Activated CD8-positive, alpha-beta T cell treated with anti-CD3 and anti-CD28 coated beads, Interleukin-2, amount 10 ng/mL, durations not matched to agents 7 days and 5 days (primary cell): ENCODE measurements around the gene ZNF658. TPM values are rescaled to one million over a fixed set of nuclear protein-coding genes. Genes with fewer than 3 reads are reported as not detected.
A peak's percentile ranks its signal among the peaks of the same experiment; 100 is the strongest.
"Not testable (repeated sequence)": the region's sequence is repeated elsewhere in the genome, so short reads cannot be mapped to it uniquely, and the experiment has no call there.

Experiments
- ATAC-seq: fragments of 150-1000 bp; cut with Tn5 transposase; one replicate; pipeline ENCODE4 v1.10.0; 2021; ENCODE audit warnings: moderate library complexity
- CTCF ChIA-PET: fragments of 350-600 bp; sonication (Branson Sonifier 250); formaldehyde crosslinking; loops from one replicate; lab custom pipeline; 2021; ENCODE audit warnings: antibody characterized with exemption; lab: Charles Lee
- POLR2A ChIA-PET: fragments of 350-600 bp; sonication (Branson Sonifier 250); formaldehyde crosslinking; loops from one replicate; lab custom pipeline; 2021; ENCODE audit warnings: antibody characterized with exemption; lab: Charles Lee
- DNase-seq: peaks from one replicate; pipeline ENCODE4 v3.0.0-alpha.2; 2020
- H3K27ac Mint-ChIP-seq: one replicate; pipeline ENCODE4 v1.8.0; 2021; ENCODE audit warnings: mild to moderate bottlenecking, mixed read lengths
- H3K27me3 Mint-ChIP-seq: one replicate; pipeline ENCODE4 v1.8.0; 2021; ENCODE audit warnings: low read depth, mixed read lengths
- H3K36me3 Mint-ChIP-seq: one replicate; pipeline ENCODE4 v1.8.0; 2021; ENCODE audit warnings: low read depth, mixed read lengths
- H3K4me1 Mint-ChIP-seq: one replicate; pipeline ENCODE4 v1.8.0; 2021; ENCODE audit warnings: low read depth, mixed read lengths
- H3K4me3 Mint-ChIP-seq: one replicate; pipeline ENCODE4 v1.8.0; 2021; ENCODE audit warnings: mild to moderate bottlenecking, mixed read lengths
- H3K9me3 Mint-ChIP-seq: one replicate; pipeline ENCODE4 v1.8.0; 2022; ENCODE audit warnings: mixed read lengths; ENCODE audit not compliant: insufficient read depth
- total RNA-seq, 2 experiments: library from RNA; stranded (reverse); gene quantifications; one replicate each; pipeline ENCODE4 v1.2.3, GENCODE V29; 2021

ZNF658 gene
- total RNA-seq = 1 to 10 TPM; 2.6 to 3.1 TPM

DNA sequence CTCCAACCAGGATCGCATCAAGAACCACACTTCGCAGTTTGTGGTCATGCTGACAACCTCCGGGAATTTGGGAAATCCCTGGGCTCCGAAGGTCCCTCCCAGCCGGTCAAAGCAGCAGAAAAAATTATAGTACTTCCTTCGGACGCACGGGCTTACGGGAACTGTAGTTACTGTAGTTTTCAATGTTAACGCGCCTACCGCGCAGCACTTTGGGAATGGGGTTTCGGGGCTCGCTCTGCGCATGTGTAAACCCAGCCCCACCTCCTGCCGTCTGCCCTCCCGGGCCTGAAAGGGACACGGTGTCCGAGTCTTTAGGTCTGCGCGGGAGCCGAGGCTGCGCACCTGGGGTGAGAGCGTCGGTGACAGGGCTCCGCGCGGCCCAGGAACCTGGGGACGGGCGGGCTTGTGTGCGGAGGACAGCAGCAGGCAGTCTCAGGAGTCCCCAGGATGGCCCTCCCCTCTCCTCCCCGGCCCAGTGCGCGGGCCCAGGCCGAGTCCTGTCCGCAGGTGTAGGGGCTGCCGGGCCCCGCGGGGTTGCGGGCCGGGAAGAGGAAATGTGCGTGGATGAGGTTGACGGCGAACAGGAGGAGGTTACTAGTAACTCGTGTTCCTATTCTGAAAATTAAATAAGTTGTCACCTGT lies at the start of gene ZNF658:
TSS of gene ZNF658 (plus strand) at position 236 of the 642 bp plus-strand sequence. CDS start 2,837 bp downstream, outside the sequence.
- DNase-seq (peak; percentile 75), ATAC-seq (peak; percentile 96)
- H3K36me3 Mint-ChIP-seq, CTCF ChIA-PET, H3K27me3 Mint-ChIP-seq, POLR2A ChIA-PET, H3K9me3 Mint-ChIP-seq, H3K4me1 Mint-ChIP-seq: not testable (repeated sequence)
- peak within 1 kb of the TSS; percentile 90 for H3K4me3 Mint-ChIP-seq
- peak within 1 kb of the TSS; percentile 84 for H3K27ac Mint-ChIP-seq

DNA sequence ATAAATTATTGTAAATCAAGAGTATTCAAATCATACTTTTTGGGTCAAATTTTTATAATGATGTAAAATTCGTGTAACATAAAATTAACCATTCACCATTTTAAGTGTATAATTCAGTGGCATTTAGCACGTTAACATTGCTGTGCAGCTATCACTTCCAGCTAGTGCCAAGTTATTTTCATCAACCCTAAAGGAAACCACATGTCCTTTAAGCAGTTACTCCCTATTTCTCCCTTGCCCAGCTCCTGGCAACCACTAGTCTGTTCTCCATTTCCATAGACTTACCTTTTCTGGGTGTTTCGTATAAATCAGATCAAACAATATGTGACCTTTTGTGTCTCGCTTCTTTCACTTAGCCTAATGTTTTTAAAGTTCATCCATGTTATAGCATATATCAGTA lies 38.8 kb upstream of the ZNF658 start:
- H3K36me3 Mint-ChIP-seq, ATAC-seq, H3K27ac Mint-ChIP-seq, H3K4me1 Mint-ChIP-seq, H3K4me3 Mint-ChIP-seq, H3K9me3 Mint-ChIP-seq, CTCF ChIA-PET, POLR2A ChIA-PET, DNase-seq, H3K27me3 Mint-ChIP-seq: not testable (repeated sequence)

DNA sequence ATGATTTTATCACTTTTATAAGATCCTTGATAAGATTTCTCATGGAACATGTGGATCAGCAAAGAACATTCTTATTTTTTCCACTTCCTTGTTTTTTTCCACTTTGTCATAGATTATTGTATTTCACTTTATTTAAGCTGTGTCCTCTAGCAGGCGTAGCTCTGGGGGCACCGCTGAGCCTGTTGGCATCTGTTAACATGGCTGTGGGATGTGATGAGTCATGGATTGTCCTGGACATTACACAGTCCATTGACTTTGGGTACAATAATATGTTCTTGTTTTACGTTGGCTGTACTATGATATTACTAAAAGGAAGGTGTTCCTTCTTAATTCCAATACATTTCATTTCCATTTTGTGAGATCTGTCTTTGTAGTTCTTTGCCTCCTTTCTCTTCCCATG lies 31.9 kb upstream of the ZNF658 start:
- H3K27ac Mint-ChIP-seq, H3K9me3 Mint-ChIP-seq, H3K36me3 Mint-ChIP-seq, ATAC-seq, CTCF ChIA-PET, DNase-seq, H3K4me3 Mint-ChIP-seq, H3K4me1 Mint-ChIP-seq, POLR2A ChIA-PET, H3K27me3 Mint-ChIP-seq: not testable (repeated sequence)

DNA sequence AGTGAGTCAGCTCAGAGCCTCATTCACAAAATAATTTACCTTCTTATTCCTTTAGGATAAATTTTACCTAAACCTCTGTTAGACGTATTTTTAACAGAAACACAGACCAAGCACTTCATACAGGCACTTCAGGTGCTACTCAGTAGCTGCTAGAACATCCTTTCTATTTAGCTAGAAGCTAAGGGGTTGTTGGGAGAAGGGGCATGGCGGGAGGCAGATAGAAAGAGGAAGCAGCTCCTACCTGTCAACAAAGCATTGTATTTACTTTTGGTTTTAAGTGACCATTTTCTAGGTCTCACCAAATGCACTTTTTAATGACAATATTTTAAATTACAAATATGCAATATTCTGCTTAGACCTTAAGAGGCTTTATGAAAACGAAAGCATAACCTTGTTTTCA lies 19.9 kb upstream of the ZNF658 start:
- H3K9me3 Mint-ChIP-seq, H3K4me3 Mint-ChIP-seq, H3K27me3 Mint-ChIP-seq, H3K27ac Mint-ChIP-seq, POLR2A ChIA-PET, ATAC-seq, H3K4me1 Mint-ChIP-seq, CTCF ChIA-PET, H3K36me3 Mint-ChIP-seq, DNase-seq: not testable (repeated sequence)

GRCh38 chr9:66881847-66882246 lies 18.7 kb upstream of the ZNF658 start:
- POLR2A ChIA-PET, H3K4me1 Mint-ChIP-seq, ATAC-seq, H3K36me3 Mint-ChIP-seq, H3K9me3 Mint-ChIP-seq, H3K4me3 Mint-ChIP-seq, H3K27ac Mint-ChIP-seq, DNase-seq, H3K27me3 Mint-ChIP-seq, CTCF ChIA-PET: not testable (repeated sequence)

- H3K36me3 Mint-ChIP-seq, H3K27ac Mint-ChIP-seq, H3K27me3 Mint-ChIP-seq, POLR2A ChIA-PET, H3K4me1 Mint-ChIP-seq, H3K9me3 Mint-ChIP-seq, H3K4me3 Mint-ChIP-seq, DNase-seq, ATAC-seq, CTCF ChIA-PET: not testable (repeated sequence)
These were observed 10.2 kb upstream of the ZNF658 start for GRCh38 chr9:66890334-66890733.

- DNase-seq = peak; percentile 19
- H3K27me3 Mint-ChIP-seq, H3K27ac Mint-ChIP-seq, H3K9me3 Mint-ChIP-seq, ATAC-seq, CTCF ChIA-PET, H3K36me3 Mint-ChIP-seq, POLR2A ChIA-PET, H3K4me1 Mint-ChIP-seq: not testable (repeated sequence)
- H3K4me3 Mint-ChIP-seq = peak overlapping the region; percentile 90
These were observed 616 bp downstream of the ZNF658 start for GRCh38 chr9:66901141-66901540.

- CTCF ChIA-PET, H3K9me3 Mint-ChIP-seq, DNase-seq, H3K4me3 Mint-ChIP-seq, H3K27me3 Mint-ChIP-seq, POLR2A ChIA-PET, ATAC-seq, H3K4me1 Mint-ChIP-seq, H3K27ac Mint-ChIP-seq, H3K36me3 Mint-ChIP-seq: not testable (repeated sequence)
These were observed 9.0 kb downstream of the ZNF658 start for GRCh38 chr9:66909560-66909959.

- H3K4me3 Mint-ChIP-seq, H3K27ac Mint-ChIP-seq, H3K9me3 Mint-ChIP-seq, H3K27me3 Mint-ChIP-seq, H3K4me1 Mint-ChIP-seq, CTCF ChIA-PET, H3K36me3 Mint-ChIP-seq, ATAC-seq, POLR2A ChIA-PET, DNase-seq: not testable (repeated sequence)
These were observed 19.5 kb downstream of the ZNF658 start for GRCh38 chr9:66920072-66920471.

GRCh38 chr9:66936194-66936870 lies 35.8 kb downstream of the ZNF658 start:
- H3K27ac Mint-ChIP-seq, POLR2A ChIA-PET, H3K36me3 Mint-ChIP-seq, H3K4me1 Mint-ChIP-seq, H3K9me3 Mint-ChIP-seq, H3K27me3 Mint-ChIP-seq, ATAC-seq, DNase-seq, CTCF ChIA-PET, H3K4me3 Mint-ChIP-seq: not testable (repeated sequence)

- H3K27ac Mint-ChIP-seq, POLR2A ChIA-PET, ATAC-seq: not testable (repeated sequence)
These were observed 37.1 kb downstream of the ZNF658 start for GRCh38 chr9:66937662-66938061.

DNA sequence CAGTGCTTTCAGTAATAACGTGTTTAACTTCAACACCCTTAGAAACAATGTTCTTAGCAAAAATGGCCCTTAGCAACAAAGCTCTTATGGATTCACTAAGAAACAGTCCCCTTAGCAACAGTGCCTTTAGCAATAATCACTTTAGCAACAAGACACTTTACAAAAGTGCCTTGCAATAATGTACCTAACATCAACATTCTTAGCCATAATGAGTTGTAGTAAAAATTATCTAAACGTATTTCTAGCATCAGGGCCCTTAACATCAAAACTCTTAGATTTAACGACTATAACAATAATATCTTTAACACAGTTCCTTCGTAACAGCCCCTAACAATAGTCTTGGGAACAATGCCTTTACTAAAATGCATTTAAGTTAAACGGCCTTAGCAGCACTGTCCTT lies 37.8 kb downstream of the ZNF658 start:
- CTCF ChIA-PET, H3K4me1 Mint-ChIP-seq, POLR2A ChIA-PET, H3K27ac Mint-ChIP-seq, H3K36me3 Mint-ChIP-seq, ATAC-seq, DNase-seq, H3K4me3 Mint-ChIP-seq, H3K27me3 Mint-ChIP-seq, H3K9me3 Mint-ChIP-seq: not testable (repeated sequence)

More at GRCh38 chr9:66937662-66938061, 37.1 kb downstream of the ZNF658 start:
- CTCF ChIA-PET, H3K36me3 Mint-ChIP-seq, H3K4me1 Mint-ChIP-seq, DNase-seq, H3K4me3 Mint-ChIP-seq, H3K9me3 Mint-ChIP-seq, H3K27me3 Mint-ChIP-seq: not testable (repeated sequence)
